HepG2 (cell line): Measurements from ENCODE around the gene ZBTB17. TPM values are rescaled to one million over a fixed set of nuclear protein-coding genes. Genes with fewer than 3 reads are reported as not detected.
A peak's percentile ranks its signal among the peaks of the same experiment; 100 is the strongest.

Source experiments
- ATAC-seq: fragments of 200-7000 bp; cut with Tn5 transposase; 3 replicates; pipeline ENCODE4 v1.9.1; 2020; ENCODE audit warnings: mild to moderate bottlenecking, moderate library complexity
- BruUV-seq: library from RNA; stranded (reverse); fragments of 400-500 nt; replicated peaks from 2 replicates; lab custom pipeline; 2021; lab: Mats Ljungman, UMichigan
- CTCF ChIA-PET: fragments of 300-600 bp; formaldehyde crosslinking; extraction: SDS; loops from one replicate; lab custom pipeline; 2021; ENCODE audit warnings: low total read pairs, inconsistent platforms, low intra/inter-chr PET ratio; lab: Yijun Ruan, JAX
- POLR2A ChIA-PET: fragments of 350-600 bp; sonication (Branson Sonifier 250); formaldehyde crosslinking; loops from one replicate; lab custom pipeline; 2020; ENCODE audit warnings: antibody characterized with exemption, inconsistent platforms; lab: Yijun Ruan, JAX
- DNase-seq: peaks from one replicate; pipeline ENCODE4 v3.0.0-alpha.2; 2015; ENCODE audit warnings: low spot score
- FAIRE-seq: peaks from 3 replicates; lab custom pipeline; 2011; peaks lifted over from hg19 to GRCh38; lab: Jason Lieb, UNC
- H2AFZ ChIP-seq: one replicate; pipeline ENCODE4 v1.6.1; 2011; ENCODE audit warnings: low read length, inconsistent platforms
- H3K27ac ChIP-seq: fragments of 300-600 bp; 3 replicates; pipeline ENCODE4 v1.8.0; 2011; ENCODE audit warnings: mixed run types, mild to moderate bottlenecking, mixed read lengths, low read length, inconsistent platforms; ENCODE audit not compliant: insufficient read depth; ENCODE audit errors: extremely low read length
- H3K27me3 ChIP-seq, 2 experiments: fragments of 200-600 bp in 1 of 2; 2 replicates in 1 of 2; 3 replicates in 1 of 2; pipeline versions ENCODE4 v1.6.0 to v1.8.0; 2011; ENCODE audit warnings: low read length in 2 of 2, mild to moderate bottlenecking in 2 of 2, moderate library complexity in 2 of 2, inconsistent platforms in 1 of 2; ENCODE audit not compliant: insufficient read depth in 2 of 2, control insufficient read depth in 1 of 2
- H3K36me3 ChIP-seq, 2 experiments: fragments of 200-600 bp in 1 of 2; replicated peaks in 1 of 2; 2 replicates in 1 of 2; 3 replicates in 1 of 2; pipeline versions ENCODE4 v1.5.1 to v1.8.0; 2011; ENCODE audit warnings: low read length in 2 of 2, inconsistent platforms in 1 of 2; ENCODE audit not compliant: insufficient read depth in 2 of 2, control insufficient read depth in 1 of 2
- H3K4me1 ChIP-seq: 2 replicates; pipeline ENCODE4 v1.5.1; 2012; ENCODE audit warnings: low read length, inconsistent platforms; ENCODE audit not compliant: insufficient read depth
- H3K4me2 ChIP-seq: 2 replicates; pipeline ENCODE4 v1.6.0; 2011; ENCODE audit warnings: low read depth, low read length, inconsistent platforms
- H3K4me3 ChIP-seq, 3 experiments: fragments of 200-600 bp in 1 of 3; sonication (generic), shearing (Covaris generic) in 1 of 3; replicated peaks in 1 of 3; 2 replicates each; pipeline ENCODE4 v1.5.1; 2011 to 2016; ENCODE audit warnings: low read length in 3 of 3, inconsistent platforms in 2 of 3, low read depth in 2 of 3, mild to moderate bottlenecking in 2 of 3, control low read depth in 1 of 3, mixed read lengths in 1 of 3; ENCODE audit not compliant: insufficient read depth in 1 of 3
- H3K79me2 ChIP-seq: one replicate; pipeline ENCODE4 v1.6.1; 2011; ENCODE audit warnings: low read length, inconsistent platforms; ENCODE audit not compliant: insufficient read depth
- H3K9ac ChIP-seq: 2 replicates; pipeline ENCODE4 v1.6.0; 2011; ENCODE audit warnings: mild to moderate bottlenecking, low read depth, low read length, inconsistent platforms; ENCODE audit not compliant: insufficient read depth
- H3K9me3 ChIP-seq: 2 replicates; pipeline ENCODE4 v1.5.1; 2012; ENCODE audit warnings: mild to moderate bottlenecking, low read length
- H4K20me1 ChIP-seq: 2 replicates; pipeline ENCODE4 v1.6.0; 2011; ENCODE audit warnings: inconsistent platforms, mild to moderate bottlenecking, low read length, moderate library complexity; ENCODE audit not compliant: insufficient read depth
- DNMT1 ChIP-seq: sonication (generic); formaldehyde crosslinking; IDR thresholded peaks from 2 replicates; pipeline ENCODE4 v1.5.1; 2020; ENCODE audit warnings: mild to moderate bottlenecking, missing genetic modification reagents
- FOXA3 ChIP-seq: IDR thresholded peaks from 2 replicates; pipeline ENCODE4 v1.6.1; 2016; ENCODE audit warnings: missing genetic modification reagents, missing compliant biosample characterization
- FOXM1 ChIP-seq: sonication (generic); formaldehyde crosslinking; IDR thresholded peaks from 2 replicates; pipeline ENCODE4 v1.5.0; 2020; ENCODE audit warnings: missing genetic modification reagents
- GATA4 ChIP-seq: sonication (generic); IDR thresholded peaks from 2 replicates; pipeline ENCODE4 v1.6.1; 2016; ENCODE audit warnings: antibody characterized with exemption, low read depth, borderline replicate concordance
- HOXD1 ChIP-seq: sonication (generic); formaldehyde crosslinking; IDR thresholded peaks from 2 replicates; pipeline ENCODE4 v1.5.0; 2020; ENCODE audit warnings: missing genetic modification reagents
- KLF11 ChIP-seq: IDR thresholded peaks from 2 replicates; pipeline ENCODE4 v1.6.1; 2016; ENCODE audit warnings: missing compliant biosample characterization
- NBN ChIP-seq: fragments of 450-650 bp; conservative IDR thresholded peaks from 2 replicates; pipeline ENCODE4 v1.6.1; 2017
- NCOA5 ChIP-seq: sonication (generic); formaldehyde crosslinking; IDR thresholded peaks from 2 replicates; pipeline ENCODE4 v1.4.0; 2020; ENCODE audit warnings: missing genetic modification reagents
- PHF8 ChIP-seq: sonication (generic); formaldehyde crosslinking; IDR thresholded peaks from 2 replicates; pipeline ENCODE4 v1.5.0; 2020; ENCODE audit warnings: missing genetic modification reagents
- SOX6 ChIP-seq, 2 experiments: fragments of 450-650 bp in 1 of 2; sonication (generic) in 1 of 2; formaldehyde crosslinking in 1 of 2; IDR thresholded peaks; 2 replicates each; pipeline versions ENCODE4 v1.4.0 to v1.6.1; 2017 to 2020; ENCODE audit warnings: antibody characterized with exemption in 1 of 2, mild to moderate bottlenecking in 1 of 2, missing genetic modification reagents in 1 of 2
- SSRP1 ChIP-seq: IDR thresholded peaks from 2 replicates; pipeline ENCODE4 v1.6.1; 2016; ENCODE audit warnings: control low read depth
- TFDP1 ChIP-seq: IDR thresholded peaks from 2 replicates; pipeline ENCODE4 v1.6.1; 2016; ENCODE audit warnings: missing compliant biosample characterization, missing genetic modification reagents, borderline replicate concordance
- ZBTB7A ChIP-seq: sonication (generic); formaldehyde crosslinking; IDR thresholded peaks from 2 replicates; pipeline ENCODE4 v1.8.0; 2022; ENCODE audit warnings: mild to moderate bottlenecking, missing genetic modification reagents
- ZFP36L2 ChIP-seq: sonication (generic); formaldehyde crosslinking; IDR thresholded peaks from 2 replicates; pipeline ENCODE4 v1.4.0; 2020; ENCODE audit warnings: missing genetic modification reagents
- ZNF12 ChIP-seq: sonication (generic); formaldehyde crosslinking; IDR thresholded peaks from 2 replicates; pipeline ENCODE4 v1.5.0; 2020; ENCODE audit warnings: missing genetic modification reagents
- ZNF382 ChIP-seq: sonication (generic); formaldehyde crosslinking; IDR thresholded peaks from 2 replicates; pipeline ENCODE4 v1.5.0; 2020; ENCODE audit warnings: missing genetic modification reagents, mild to moderate bottlenecking, borderline replicate concordance
- ZNF414 ChIP-seq: sonication (generic); formaldehyde crosslinking; IDR thresholded peaks from 2 replicates; pipeline ENCODE4 v1.5.0; 2020; ENCODE audit warnings: missing genetic modification reagents
- ZNF703 ChIP-seq: sonication (generic); formaldehyde crosslinking; IDR thresholded peaks from 2 replicates; pipeline ENCODE4 v1.5.1; 2020; ENCODE audit warnings: missing genetic modification reagents, mild to moderate bottlenecking, moderate library complexity, borderline replicate concordance
- ZNF761 ChIP-seq: sonication (generic); formaldehyde crosslinking; conservative IDR thresholded peaks from 2 replicates; pipeline ENCODE4 v1.4.0; 2020; ENCODE audit warnings: mild to moderate bottlenecking, missing genetic modification reagents
- ZSCAN20 ChIP-seq: sonication (generic); formaldehyde crosslinking; IDR thresholded peaks from 2 replicates; pipeline ENCODE4 v1.4.0; 2020; ENCODE audit warnings: missing genetic modification reagents, mild to moderate bottlenecking, borderline replicate concordance
- ZSCAN21 ChIP-seq: sonication (generic); formaldehyde crosslinking; IDR thresholded peaks from 2 replicates; pipeline ENCODE4 v1.8.0; 2022; ENCODE audit warnings: mild to moderate bottlenecking, missing genetic modification reagents, moderate library complexity, borderline replicate concordance
- WGBS: methylation state at CpG from one replicate; pipeline ENCODE4 v1.1.6; 2017; ENCODE audit warnings: low lambda C conversion rate; 5-methylcytosine and 5-hydroxymethylcytosine counted together
- in situ Hi-C: cut with HindIII; loops from 2 replicates; pipeline ENCODE4 v1.10.0; 2017; ENCODE audit warnings: low pct_unique_long_range_greater_than_20kb; ENCODE audit not compliant: extremely low pct_ligation_motif_present
- intact Hi-C: fragments of 100-400 bp; cut with micrococcal nuclease; formaldehyde crosslinking; loops from one replicate; pipeline ENCODE4 v1.10.0; 2022; ENCODE audit not compliant: unreplicated experiment
- polyA plus RNA-seq, 8 experiments: library from polyadenylated mRNA; depleted of rRNA in 3 of 8; stranded (reverse) in 7 of 8; unstranded in 1 of 8; fragments of >200 nt; fragmentation: Illumina TruSeq in 4 of 8; extraction: Trizol in 4 of 8; gene quantifications; 2 replicates each; pipeline versions ENCODE4 v1.2.1 to v1.2.3, GENCODE V29; 2011 to 2016; ENCODE audit warnings: low read depth in 4 of 8, missing spikeins in 1 of 8, mixed read lengths in 1 of 8; ENCODE audit not compliant: insufficient read depth in 1 of 8
- total RNA-seq, 5 experiments: library from RNA; depleted of rRNA; stranded (reverse); fragments of >200 nt; fragmentation: Illumina TruSeq; extraction: Trizol; gene quantifications; 2 replicates each; pipeline ENCODE4 v1.2.3, GENCODE V29; 2016; ENCODE audit warnings: low read depth in 1 of 5

The ZBTB17 gene
- total and polyA plus RNA-seq, 2 of the 13 experiments (the other 11 are each of a cell fraction or from before 2014, with no cell fraction given), result 16.7 to 17.0 TPM

GRCh38 chr1:15972409-15972808 is 3.5 kb downstream of the ZBTB17 start:
- in situ Hi-C loops (no loop called here), intact Hi-C loops (no loop called here)
- H2AFZ ChIP-seq, result no peak overlapping the region
- no peak overlapping the region for H3K27ac ChIP-seq
- peaks cover 27% of the 10 kb centered on the region for H3K4me1 ChIP-seq
- ChIA-PET CTCF (no interaction called here), POLR2A (interaction anchor here (0.6 kb wide), 1 partner anchor 172 kb away, joined by 3 read pairs; no protein-coding TSS in a partner anchor)
- H3K9ac ChIP-seq, result no peak overlapping the region
- H3K4me3 ChIP-seq, result no peak overlapping the region
- BruUV-seq, result TSS peak; percentile 35
- no peaks in the 10 kb centered on the region for H3K9me3 ChIP-seq
- H4K20me1 ChIP-seq, result no peaks in the 10 kb centered on the region
- H3K79me2 ChIP-seq, result peaks cover 20% of the 10 kb centered on the region
- DNase-seq, result no peak
- no peak for ATAC-seq
- no peaks in the 10 kb centered on the region for H3K27me3 ChIP-seq
- FAIRE-seq, result no peak
- no peak for TF ChIP-seq ZBTB7A (CRISPR knock-in tag)
- no peak for TF ChIP-seq ZNF12 (CRISPR knock-in tag)
- TF ChIP-seq ZNF414, result no peak
- TF ChIP-seq FOXM1 (CRISPR knock-in tag), result no peak
- WGBS, result 88% methylated on average over 1 of the region's 1 CpG
- no peak overlapping the region for H3K4me2 ChIP-seq
- H3K36me3 ChIP-seq, result peaks cover 5 to 22% of the 10 kb centered on the region in 2 experiments; a peak in 4 of 5 replicates

- in situ Hi-C loops, result no loop called here
- TF ChIP-seq ZSCAN20 (CRISPR knock-in tag) (no peak), FOXA3 (CRISPR knock-in tag) (no peak), ZNF382 (CRISPR knock-in tag) (no peak), ZNF761 (CRISPR knock-in tag) (no peak), ZSCAN21 (no peak), SOX6 (IDR thresholded peaks at IDR 0.05) (no peak), SOX6 (CRISPR knock-in tag; IDR thresholded peaks at IDR 0.05) (no peak), DNMT1 (no peak), SSRP1 (CRISPR knock-in tag) (no peak), GATA4 (no peak), KLF11 (CRISPR knock-in tag) (no peak), NBN (no peak), ZFP36L2 (no peak), TFDP1 (CRISPR knock-in tag) (no peak), NCOA5 (no peak), HOXD1 (no peak), ZNF703 (CRISPR knock-in tag) (no peak), PHF8 (CRISPR knock-in tag) (no peak)
Observed at GRCh38 chr1:15970911-15971310, 5.0 kb downstream of the ZBTB17 start.

More at GRCh38 chr1:15970911-15971310, 5.0 kb downstream of the ZBTB17 start:
- ChIA-PET CTCF (no interaction called here), POLR2A (no interaction called here)
- Histone ChIP-seq H3K27me3 (no peaks in the 10 kb centered on the region), H3K27ac (no peak overlapping the region), H3K9ac (no peak overlapping the region), H3K36me3 (peaks cover 5 to 22% of the 10 kb centered on the region in 2 experiments; a peak in 4 of 5 replicates), H3K4me1 (peaks cover 26% of the 10 kb centered on the region), H2AFZ (no peak overlapping the region), H3K79me2 (peaks cover 20% of the 10 kb centered on the region), H3K9me3 (no peaks in the 10 kb centered on the region), H4K20me1 (no peaks in the 10 kb centered on the region; the same call in 1 of the 2 replicates), H3K4me2 (no peak overlapping the region), H3K4me3 (no peak overlapping the region)
- intact Hi-C loops, result no loop called here
- FAIRE-seq (no peak), ATAC-seq (no peak), DNase-seq (no peak)
- BruUV-seq, result no TSS peak
